CD4-positive, alpha-beta T cell (primary cell): ENCODE data around the gene CT45A5. TPM values are rescaled to one million over a fixed set of nuclear protein-coding genes. Genes with fewer than 3 reads are reported as not detected.
"Not testable (repeated sequence)": the region's sequence is repeated elsewhere in the genome, so short reads cannot be mapped to it uniquely, and the experiment has no call there.

Experiments
- ATAC-seq: fragments of 200-7000 bp; cut with Tn5 transposase; one replicate; pipeline ENCODE4 v1.10.0; 2022; ENCODE audit warnings: mild to moderate bottlenecking; ENCODE audit not compliant: poor library complexity
- CTCF ChIA-PET: fragments of 350-600 bp; sonication (Branson Sonifier 250); formaldehyde crosslinking; loops from one replicate; lab custom pipeline; 2021; ENCODE audit warnings: antibody characterized with exemption, inconsistent platforms; lab: Charles Lee
- POLR2A ChIA-PET: fragments of 350-600 bp; sonication (Branson Sonifier 250); formaldehyde crosslinking; loops from one replicate; lab custom pipeline; 2021; ENCODE audit warnings: antibody characterized with exemption, inconsistent platforms; lab: Charles Lee
- DNase-seq, 14 experiments: peaks; one replicate each; pipeline ENCODE4 v3.0.0-alpha.2; 2013 to 2020; ENCODE audit warnings: mixed read lengths in 2 of 14
- H3K27ac ChIP-seq, 2 donors: one replicate each; pipeline versions ENCODE4 v1.5.1 to v1.7.0; 2013; ENCODE audit warnings: low read length in 2 of 2, low read depth in 1 of 2, mild to moderate bottlenecking in 1 of 2
- H3K27me3 ChIP-seq, 2 experiments: 1 replicate in 1 of 2; 2 replicates in 1 of 2; pipeline versions ENCODE4 v1.6.1 to v1.7.0; 2013; ENCODE audit warnings: low read length in 2 of 2, control low read depth in 1 of 2, mild to moderate bottlenecking in 1 of 2, moderate library complexity in 1 of 2; ENCODE audit not compliant: insufficient read depth in 2 of 2, control insufficient read depth in 1 of 2
- H3K36me3 ChIP-seq: one replicate; pipeline ENCODE4 v1.6.1; 2013; ENCODE audit warnings: low read length, control low read depth; ENCODE audit not compliant: insufficient read depth
- H3K4me1 ChIP-seq: one replicate; pipeline ENCODE4 v1.6.1; 2013; ENCODE audit warnings: low read length, control low read depth; ENCODE audit not compliant: insufficient read depth
- H3K4me3 ChIP-seq: one replicate; pipeline ENCODE4 v1.5.1; 2013; ENCODE audit warnings: mild to moderate bottlenecking, low read length, moderate library complexity
- H3K9me3 ChIP-seq, 2 experiments: 1 replicate in 1 of 2; 2 replicates in 1 of 2; pipeline versions ENCODE4 v1.6.1 to v1.7.0; 2013; ENCODE audit warnings: low read length in 2 of 2, mild to moderate bottlenecking in 2 of 2, control low read depth in 1 of 2, moderate library complexity in 1 of 2; ENCODE audit not compliant: control insufficient read depth in 1 of 2, insufficient read depth in 1 of 2
- H3K27ac Mint-ChIP-seq: one replicate; pipeline ENCODE4 v1.8.0; 2020; ENCODE audit warnings: mixed read lengths
- H3K27me3 Mint-ChIP-seq: one replicate; pipeline ENCODE4 v1.8.0; 2021; ENCODE audit warnings: mixed read lengths
- H3K36me3 Mint-ChIP-seq: one replicate; pipeline ENCODE4 v1.8.0; 2021; ENCODE audit warnings: low read depth, mixed read lengths
- H3K4me1 Mint-ChIP-seq: one replicate; pipeline ENCODE4 v1.8.0; 2021; ENCODE audit warnings: low read depth, mixed read lengths
- H3K4me3 Mint-ChIP-seq: one replicate; pipeline ENCODE4 v1.8.0; 2020; ENCODE audit warnings: mild to moderate bottlenecking, mixed read lengths
- H3K9me3 Mint-ChIP-seq: one replicate; pipeline ENCODE4 v1.8.0; 2020; ENCODE audit warnings: mixed read lengths
- intact Hi-C, 2 experiments: fragments of 100-400 bp; cut with DNase I in 1 of 2; cut with micrococcal nuclease in 1 of 2; formaldehyde crosslinking; loops; one replicate each; pipeline versions ENCODE4 v1.15.1 to v1.9.0; 2023 to 2025; cut with DNase I, micrococcal nuclease
- polyA plus RNA-seq, 2 donors: library from polyadenylated mRNA; unstranded; fragments of 120-200 nt; gene quantifications; one replicate each; pipeline ENCODE4 v1.2.1, GENCODE V29; 2013
- total RNA-seq, 174 experiments: library from RNA in 2 of 174; stranded (reverse) in 2 of 174; gene quantifications; one replicate each; pipeline ENCODE4 v1.2.3 and lab custom pipeline; 2021 to 2026

CT45A5 gene
- total RNA-seq: not detected
- not detected for polyA plus RNA-seq (2013, experiment 1 of 2)
- not detected for polyA plus RNA-seq (2013, experiment 2 of 2)
- 0 reads per million in 172 experiments for total RNA-seq (lab: John Stamatoyannopoulos, UW)

- H3K9me3 Mint-ChIP-seq: not testable (repeated sequence)
Measured at GRCh38 chrX:135785403-135785802, at the start of gene CT45A5. TSS of gene CT45A5 (minus strand) at chrX:135785503. CDS start at chrX:135781729, 3,774 bp downstream.

GRCh38 chrX:135819912-135820311 is 34.6 kb upstream of the CT45A5 start, which contains the start of gene CT45A2:
TSS of gene CT45A2 (minus strand) at chrX:135820012. CDS start at chrX:135816265, 3,747 bp downstream.
- H3K9me3 ChIP-seq, H3K27me3 Mint-ChIP-seq, ATAC-seq, H3K4me3 ChIP-seq, H3K27ac ChIP-seq, H3K36me3 ChIP-seq, CTCF ChIA-PET, H3K36me3 Mint-ChIP-seq, H3K4me3 Mint-ChIP-seq, H3K4me1 ChIP-seq, POLR2A ChIA-PET, H3K27me3 ChIP-seq, H3K27ac Mint-ChIP-seq, DNase-seq, intact Hi-C loops, H3K4me1 Mint-ChIP-seq, H3K9me3 Mint-ChIP-seq: not testable (repeated sequence)

More at GRCh38 chrX:135785403-135785802, at the start of gene CT45A5:
- H3K36me3 Mint-ChIP-seq, H3K36me3 ChIP-seq, DNase-seq, H3K4me3 ChIP-seq, H3K9me3 ChIP-seq, H3K4me3 Mint-ChIP-seq, H3K27me3 Mint-ChIP-seq, CTCF ChIA-PET, H3K4me1 Mint-ChIP-seq, intact Hi-C loops, H3K27ac Mint-ChIP-seq, H3K27me3 ChIP-seq, H3K27ac ChIP-seq, H3K4me1 ChIP-seq, POLR2A ChIA-PET, ATAC-seq: not testable (repeated sequence)

- not testable (repeated sequence) for H3K4me1 Mint-ChIP-seq, DNase-seq, H3K36me3 ChIP-seq
Measured at GRCh38 chrX:135802687-135803086, 17.4 kb upstream of the CT45A5 start, which contains the start of gene CT45A6. TSS of gene CT45A6 (minus strand) at chrX:135802787. CDS start at chrX:135798993, 3,794 bp downstream.

GRCh38 chrX:135768091-135768490 is 17.2 kb downstream of the CT45A5 start, which contains the start of gene CT45A3:
TSS of gene CT45A3 (minus strand) at chrX:135768191. CDS start at chrX:135764444, 3,747 bp downstream.
- H3K9me3 Mint-ChIP-seq, H3K36me3 Mint-ChIP-seq, H3K27ac Mint-ChIP-seq, POLR2A ChIA-PET, H3K27ac ChIP-seq, H3K4me3 ChIP-seq, H3K4me1 ChIP-seq, H3K9me3 ChIP-seq, CTCF ChIA-PET, H3K36me3 ChIP-seq, DNase-seq, ATAC-seq, H3K4me3 Mint-ChIP-seq, H3K4me1 Mint-ChIP-seq, intact Hi-C loops, H3K27me3 Mint-ChIP-seq, H3K27me3 ChIP-seq: not testable (repeated sequence)

More at GRCh38 chrX:135802687-135803086, 17.4 kb upstream of the CT45A5 start, which contains the start of gene CT45A6:
- H3K27ac Mint-ChIP-seq, POLR2A ChIA-PET, H3K27ac ChIP-seq, H3K4me3 ChIP-seq, H3K27me3 ChIP-seq, intact Hi-C loops, ATAC-seq, H3K9me3 Mint-ChIP-seq, H3K27me3 Mint-ChIP-seq, CTCF ChIA-PET, H3K36me3 Mint-ChIP-seq, H3K9me3 ChIP-seq, H3K4me3 Mint-ChIP-seq, H3K4me1 ChIP-seq: not testable (repeated sequence)

GRCh38 chrX:135744739-135745138 is 40.6 kb downstream of the CT45A5 start:
- H3K4me1 ChIP-seq, ATAC-seq, H3K9me3 Mint-ChIP-seq, CTCF ChIA-PET, DNase-seq, H3K36me3 ChIP-seq, H3K27me3 ChIP-seq, H3K4me1 Mint-ChIP-seq, H3K27me3 Mint-ChIP-seq, H3K4me3 Mint-ChIP-seq, H3K27ac ChIP-seq, H3K27ac Mint-ChIP-seq, H3K4me3 ChIP-seq, intact Hi-C loops, H3K36me3 Mint-ChIP-seq, H3K9me3 ChIP-seq, POLR2A ChIA-PET: not testable (repeated sequence)
